GM12891 (cell line): ENCODE measurements around the gene CCL13.

Experiments used
- POLR2A ChIP-seq: IDR thresholded peaks from 2 replicates; pipeline ENCODE4 v1.6.1; 2011; ENCODE audit warnings: low read depth, low read length, control low read depth
- POLR2AphosphoS5 ChIP-seq: IDR thresholded peaks from 2 replicates; pipeline ENCODE4 v1.6.1; 2011; ENCODE audit warnings: low read depth, low read length, control low read depth

DNA sequence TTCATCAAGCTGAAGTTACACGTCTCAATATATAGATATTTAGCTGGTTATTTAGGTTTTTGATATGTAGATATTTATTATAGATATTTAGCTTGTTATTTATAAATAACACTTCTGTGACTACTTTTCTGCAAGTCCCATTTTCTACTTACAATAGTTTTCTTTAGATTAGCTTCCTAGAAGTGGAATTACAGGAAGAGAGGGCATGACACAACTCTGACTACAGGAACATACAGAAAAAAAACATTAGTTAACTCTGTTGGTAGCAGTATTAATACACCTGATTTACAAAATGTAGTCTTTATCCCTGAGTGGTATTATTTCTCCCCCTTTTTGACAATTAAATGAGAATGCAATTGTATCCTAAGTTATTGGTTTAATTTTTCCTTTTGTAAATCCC, 28.0 kb downstream of the CCL13 start:
- TF ChIP-seq POLR2A: no peak
- no peak for TF ChIP-seq POLR2AphosphoS5
